Psoas muscle (tissue), 8 donors: ENCODE results near the gene CA7. TPM values are rescaled to one million over a fixed set of nuclear protein-coding genes. Genes with fewer than 3 reads are reported as not detected.

ENCODE experiments used
- ATAC-seq, 4 donors: fragments of 200-7000 bp; cut with Tn5 transposase; one replicate each; pipeline ENCODE4 v1.9.1; 2020; ENCODE audit warnings: moderate library complexity in 3 of 4, mild to moderate bottlenecking in 2 of 4
- DNase-seq, 2 donors: peaks; one replicate each; pipeline ENCODE4 v3.0.0-alpha.2; 2020
- H3K27ac ChIP-seq: fragments of 200-600 bp; one replicate; pipeline ENCODE4 v1.8.0; 2022
- H3K27me3 ChIP-seq, 3 donors: fragments of 200-600 bp in 1 of 3; one replicate each; pipeline versions ENCODE4 v1.6.1 to v1.8.0; 2013 to 2022; ENCODE audit warnings: low read length in 2 of 3, mild to moderate bottlenecking in 2 of 3, moderate library complexity in 1 of 3; ENCODE audit not compliant: insufficient read depth in 3 of 3
- H3K36me3 ChIP-seq, 2 donors: fragments of 200-600 bp in 1 of 2; one replicate each; pipeline versions ENCODE4 v1.6.1 to v1.8.0; 2013 to 2022; ENCODE audit warnings: low read depth in 1 of 2, mild to moderate bottlenecking in 1 of 2, moderate library complexity in 1 of 2; ENCODE audit not compliant: insufficient read depth in 1 of 2
- H3K4me1 ChIP-seq: fragments of 200-600 bp; one replicate; pipeline ENCODE4 v1.8.0; 2022
- H3K4me3 ChIP-seq: fragments of 200-600 bp; one replicate; pipeline ENCODE4 v1.8.0; 2022; ENCODE audit warnings: mild to moderate bottlenecking
- H3K9me3 ChIP-seq: fragments of 200-600 bp; one replicate; pipeline ENCODE4 v1.8.0; 2022
- CTCF ChIP-seq: fragments of 200-600 bp; IDR thresholded peaks from one replicate; pipeline ENCODE4 v1.8.0; 2022; ENCODE audit warnings: antibody characterized with exemption
- WGBS, 3 donors: extraction: QIAGEN DNeasy Blood & Tissue Kit; methylation state at CpG; one replicate each; pipeline versions ENCODE4 v1.1.6 to v1.1.7; 2013; 5-methylcytosine and 5-hydroxymethylcytosine counted together
- intact Hi-C, 2 donors: fragments of 100-400 bp; cut with DNase I; formaldehyde crosslinking; loops; one replicate each; pipeline versions ENCODE4 v1.11.0 to v1.14.2; 2022
- long read RNA-seq, 2 donors: library from polyadenylated mRNA; unstranded; transcript quantifications; one replicate each; pipeline ENCODE4 v2.0.0, GENCODE V29; 2021
- polyA plus RNA-seq, 3 donors: library from polyadenylated mRNA; stranded (reverse); fragments of 200-250 nt; gene quantifications; one replicate each; pipeline ENCODE4 v1.2.3, GENCODE V29; 2013
- total RNA-seq, 4 donors: library from RNA; stranded (reverse); fragmentation: NEBNext Ultra II Directional in 2 of 4; extraction: Animal tissue kit (Norgen Biotek cat#: 25700) in 2 of 4; gene quantifications; one replicate each; pipeline versions ENCODE4 v1.2.1 to v1.2.4, GENCODE V29; 2021 to 2023
- donor health status: healthy with polysubstance abuse.
- donor health status: DM: no; HTN: no; CAD: no; lungs with moderate emphysema.
- donor health status: Bipolar disorder and iron deficiency.
- donor health status: healthy.
- donor health status: DM: yes; HTN: yes; CAD: no.
- donor health status: DM: no; HTN: no; CAD: no.
- donor health status: DM: no; HTN: no; CAD: no.
- donor health status: DM: yes; HTN: yes; CAD: no.

CA7 gene
- not detected for total RNA-seq
- under 1 TPM in 1 of 3 donors, not detected in 2; 0.05 TPM for polyA plus RNA-seq
- long read RNA-seq, donor 1 = 0 reads
- long read RNA-seq, donor 2 = 0 reads

GRCh38 chr16:66844342-66845079, at the start of gene CA7:
CA7 (plus strand) TSS chr16:66844414; CDS start chr16:66844488, 74 bp downstream.
- Histone ChIP-seq H3K4me3 (peak within 1 kb of the TSS; percentile 67), H3K27ac (no peak within 1 kb of the TSS), H3K36me3 (no peaks in the 10 kb centered on the region), H3K4me1 (peaks cover 12% of the 10 kb centered on the region), H3K9me3 (no peaks in the 10 kb centered on the region), H3K27me3 (peaks cover 0 to 24% (median 12%) of the 10 kb centered on the region in 3 donors)
- 1 to 3% (median 1%) methylated on average over 40 to 79 of the region's 79 CpGs for WGBS, 3 donors
- intact Hi-C loops = no loop called here
- no peak for DNase-seq
- TF ChIP-seq CTCF = no peak
- peak; percentile 28 to 66 (median 52) for ATAC-seq

- Histone ChIP-seq H3K36me3 (peaks cover 0 to 20% of the 10 kb centered on the region in 2 donors), H3K4me3 (no peak overlapping the region), H3K4me1 (no peaks in the 10 kb centered on the region), H3K27ac (no peak overlapping the region), H3K9me3 (no peaks in the 10 kb centered on the region), H3K27me3 (no peaks in the 10 kb centered on the region)
- WGBS, 3 donors = 67 to 74% (median 72%) methylated on average over 2 of the region's 2 CpGs
- no peak for ATAC-seq
- intact Hi-C loops = no loop called here
- no peak for TF ChIP-seq CTCF
- no peak for DNase-seq
Measured at GRCh38 chr16:66798161-66798560, 46.1 kb upstream of the CA7 start.

GRCh38 chr16:66800856-66801255, 43.4 kb upstream of the CA7 start:
- Histone ChIP-seq H3K4me3 (no peak overlapping the region), H3K27ac (no peak overlapping the region), H3K27me3 (no peaks in the 10 kb centered on the region), H3K36me3 (peaks cover 11 to 47% of the 10 kb centered on the region in 2 donors), H3K9me3 (no peaks in the 10 kb centered on the region), H3K4me1 (no peaks in the 10 kb centered on the region)
- no peak for TF ChIP-seq CTCF
- intact Hi-C loops = loop anchor here in 1 of 2 donors (5.0 kb wide), 1 partner anchor 69 kb away; no protein-coding TSS in a partner anchor
- WGBS, 3 donors = 92 to 94% (median 93%) methylated on average over 19 of the region's 19 CpGs
- ATAC-seq = peak in 1 of 4 donors; percentile 25
- DNase-seq = no peak

GRCh38 chr16:66801320-66802105, 42.7 kb upstream of the CA7 start, which contains the start of gene TERB1:
TERB1 (minus strand) TSS chr16:66801584; CDS start chr16:66796798, 4,786 bp downstream.
- intact Hi-C loops = loop anchor here in 1 of 2 donors (5.0 kb wide), 1 partner anchor 69 kb away; no protein-coding TSS in a partner anchor
- no peak for TF ChIP-seq CTCF
- H3K9me3 ChIP-seq = no peaks in the 10 kb centered on the region
- peaks cover 11 to 54% of the 10 kb centered on the region in 2 donors for H3K36me3 ChIP-seq
- H3K4me3 ChIP-seq = no peak within 1 kb of the TSS
- no peaks in the 10 kb centered on the region for H3K4me1 ChIP-seq
- no peaks in the 10 kb centered on the region for H3K27me3 ChIP-seq
- 90 to 93% (median 92%) methylated on average over 54 to 56 of the region's 56 CpGs for WGBS, 3 donors
- peak in 1 of 4 donors; percentile 22 for ATAC-seq
- no peak within 1 kb of the TSS for H3K27ac ChIP-seq
- DNase-seq = no peak
